NCI-H774 (cell line): Measurements from ENCODE around the gene MARCOL.
A peak's percentile ranks its signal among the peaks of the same experiment; 100 is the strongest.
"Not testable (repeated sequence)": the region's sequence is repeated elsewhere in the genome, so short reads cannot be mapped to it uniquely, and the experiment has no call there.

ENCODE experiments used
- DNase-seq: peaks from one replicate; lab custom pipeline; 2025; lab: John Stamatoyannopoulos, UW

MARCOL gene

DNA sequence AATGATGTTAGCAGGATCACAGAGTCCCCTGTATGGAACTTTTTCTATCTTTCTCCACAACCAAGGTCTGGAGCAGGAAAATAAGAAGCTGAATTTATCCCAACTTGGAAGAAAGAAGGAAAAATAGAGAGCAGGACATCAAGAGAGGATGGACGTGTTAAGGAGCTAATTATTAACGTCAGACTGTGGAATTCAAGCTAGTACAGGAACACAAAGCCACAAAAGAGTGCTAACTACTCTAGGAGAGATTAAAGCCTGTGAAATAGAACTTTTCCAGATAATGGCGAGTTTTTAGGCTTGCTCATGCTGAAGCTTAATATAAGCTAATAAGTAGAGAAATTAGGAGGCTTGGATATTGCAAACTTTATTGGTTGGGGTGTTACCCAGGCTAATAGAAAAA is 29.6 kb downstream of the MARCOL start:
- DNase-seq = no peak

DNA sequence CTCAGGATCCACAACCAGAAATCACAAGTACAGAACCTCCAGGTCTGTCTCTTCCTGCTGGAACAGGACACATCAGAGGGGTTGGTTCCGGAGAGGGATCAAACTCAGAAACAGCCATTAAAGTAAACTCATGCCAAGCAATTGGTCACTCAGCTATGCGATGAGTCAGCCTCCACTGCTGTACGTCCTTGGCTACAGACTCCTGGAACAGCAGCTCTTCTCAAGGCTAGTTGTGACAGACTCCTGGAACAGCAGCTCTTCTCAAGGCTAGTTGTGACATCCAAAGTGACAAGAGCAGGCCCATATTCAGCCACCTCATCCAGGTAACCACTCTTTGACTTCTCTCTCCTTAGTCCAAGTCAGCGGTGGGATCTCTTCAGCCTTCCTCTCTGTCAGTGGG is 30.2 kb downstream of the MARCOL start, which contains the start of gene SPINK13:
TSS of gene SPINK13 (plus strand) at position 229 of the 400 bp plus-strand sequence. CDS start 1,279 bp downstream, outside the sequence.
- DNase-seq = no peak

DNA sequence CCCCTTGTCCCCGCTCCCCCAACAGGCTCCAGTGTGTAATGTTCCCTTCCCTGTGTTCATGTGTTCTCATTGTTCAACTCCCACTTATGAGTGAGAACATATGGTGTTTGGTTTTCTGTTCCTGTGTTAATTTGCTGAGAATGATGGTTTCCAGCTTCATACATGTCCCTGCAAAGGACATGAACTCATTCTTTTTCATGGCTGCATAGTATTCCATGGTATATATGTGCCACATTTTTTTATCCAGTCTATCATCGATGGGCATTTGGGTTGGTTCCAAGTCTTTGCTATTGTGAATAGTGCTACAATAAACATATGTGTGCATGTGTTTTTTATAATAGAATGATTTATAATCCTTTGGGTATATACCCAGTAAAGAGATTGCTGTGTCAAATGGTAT is 36.8 kb downstream of the MARCOL start:
- not testable (repeated sequence) for DNase-seq

DNA sequence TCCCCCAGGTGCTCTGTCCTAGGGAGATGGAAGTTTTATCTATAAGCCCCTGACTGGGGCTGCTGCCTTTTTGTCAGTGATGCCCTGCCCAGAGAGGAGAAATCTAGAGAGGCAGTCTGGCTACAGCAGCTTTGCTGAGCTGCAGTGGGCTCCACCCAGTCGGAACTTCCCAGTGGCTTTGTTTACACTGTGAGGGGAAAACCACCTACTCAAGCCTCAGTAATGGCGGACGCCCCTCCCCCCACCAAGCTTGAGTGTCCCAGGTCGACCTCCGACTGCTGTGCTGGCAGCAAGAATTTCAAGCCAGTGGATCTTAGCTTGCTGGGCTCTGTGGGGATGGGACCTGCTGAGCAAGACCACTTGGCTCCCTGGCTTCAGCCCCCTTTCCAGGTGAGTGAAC is 42.6 kb downstream of the MARCOL start:
- DNase-seq = not testable (repeated sequence)

DNA sequence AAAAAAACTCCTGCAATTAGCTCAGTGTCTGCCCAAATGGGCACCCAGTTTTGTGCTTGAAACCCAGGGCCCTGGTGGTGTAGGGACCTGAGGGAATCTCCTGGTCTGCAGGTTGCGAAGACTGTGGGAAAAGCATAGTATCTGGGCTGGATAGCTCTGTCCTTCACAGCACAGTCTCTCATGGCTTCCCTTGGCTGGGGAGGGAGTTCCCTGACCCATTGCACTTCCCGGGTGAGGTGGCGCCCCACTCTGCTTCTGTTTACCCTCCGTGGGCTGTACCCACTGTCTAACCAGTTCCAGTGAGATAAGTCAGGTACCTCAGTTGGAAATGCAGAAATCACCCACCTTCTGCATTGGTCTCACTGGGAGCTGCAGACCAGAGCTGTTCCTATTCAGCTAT is 43.0 kb downstream of the MARCOL start:
- DNase-seq = not testable (repeated sequence)

DNA sequence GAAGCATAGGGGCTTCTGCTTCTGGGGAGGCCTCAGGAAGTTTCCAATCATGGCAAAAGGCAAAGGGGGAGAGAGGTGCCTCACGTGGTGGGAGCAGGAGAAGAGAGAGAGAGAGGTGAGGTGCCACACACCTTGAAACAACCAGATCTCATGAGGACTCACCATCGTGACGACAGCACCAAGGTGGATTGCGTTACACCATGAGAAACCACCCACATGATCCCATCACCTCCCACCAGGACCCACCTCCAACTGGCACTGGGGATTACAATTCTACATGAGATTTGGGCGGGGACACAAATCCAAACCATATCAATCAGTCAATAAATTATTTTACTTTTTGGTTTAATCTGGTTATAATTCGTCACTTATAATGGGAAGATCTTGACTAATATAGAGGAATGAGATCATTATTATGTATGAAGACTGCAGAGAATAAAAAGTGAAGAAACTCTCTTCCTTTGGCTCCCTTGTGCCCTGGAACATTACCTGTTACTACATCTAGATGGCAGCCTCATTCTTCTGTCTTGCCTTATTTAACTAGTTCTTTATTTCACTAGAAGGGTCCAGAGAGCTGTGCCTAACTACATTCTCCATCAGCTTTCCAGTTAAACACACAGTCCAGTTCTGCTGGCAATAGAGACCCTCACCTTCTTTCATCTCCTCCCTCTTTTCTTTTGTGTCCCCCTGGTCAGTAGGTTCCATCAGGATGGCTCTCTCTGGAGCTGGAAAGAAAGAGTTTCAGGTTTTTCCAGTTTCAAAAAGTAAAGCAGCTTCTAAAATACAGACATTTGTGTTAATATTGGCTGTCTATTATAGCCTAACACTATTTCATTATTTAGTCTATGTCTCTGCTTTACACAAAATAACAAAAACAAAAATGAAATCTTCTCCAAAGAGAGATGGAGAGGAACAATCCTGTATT is 52.2 kb downstream of the MARCOL start:
- peak; percentile 14 for DNase-seq
